GM11168 (cell line): ENCODE measurements around the gene ADAM8.

ENCODE experiments used
- in situ Hi-C: fragments of 300-500 bp; cut with MboI; formaldehyde crosslinking; loops from one replicate; pipeline ENCODE4 v1.12.0; 2022; ENCODE audit warnings: low sequenced_read_pairs; ENCODE audit not compliant: unreplicated experiment

Gene ADAM8

GRCh38 chr10:133309100-133309719 is 32.5 kb upstream of the ADAM8 start:
- in situ Hi-C loops = loop anchor here (5.0 kb wide), 1 partner anchor 167 kb away; no protein-coding TSS in a partner anchor

GRCh38 chr10:133308421-133309099 is 31.9 kb upstream of the ADAM8 start, which contains the start of the genes TUBGCP2 and ZNF511:
TUBGCP2 (minus strand) TSS chr10:133308872; CDS start chr10:133302941, 5,931 bp downstream.
ZNF511 (plus strand) TSS chr10:133308914; CDS start chr10:133308944, 30 bp downstream.
- in situ Hi-C loops = loop anchor here (5.0 kb wide), 1 partner anchor 166 kb away; no protein-coding TSS in a partner anchor

GRCh38 chr10:133307776-133308420 is 31.2 kb upstream of the ADAM8 start:
- in situ Hi-C loops = loop anchor here (5.0 kb wide), 1 partner anchor 166 kb away; no protein-coding TSS in a partner anchor

GRCh38 chr10:133306941-133307379 is 30.3 kb upstream of the ADAM8 start:
- in situ Hi-C loops = loop anchor here (5.0 kb wide), 1 partner anchor 165 kb away; no protein-coding TSS in a partner anchor

- in situ Hi-C loops = loop anchor here (5.0 kb wide), 1 partner anchor 164 kb away; no protein-coding TSS in a partner anchor
Measured at GRCh38 chr10:133306097-133306476, 29.4 kb upstream of the ADAM8 start.

- in situ Hi-C loops = no loop called here
Measured at GRCh38 chr10:133303206-133303605, 26.5 kb upstream of the ADAM8 start.

GRCh38 chr10:133302230-133302629 is 25.6 kb upstream of the ADAM8 start:
- in situ Hi-C loops = no loop called here

GRCh38 chr10:133299738-133300137 is 23.1 kb upstream of the ADAM8 start:
- in situ Hi-C loops = no loop called here

GRCh38 chr10:133299224-133299623 is 22.6 kb upstream of the ADAM8 start:
- in situ Hi-C loops = no loop called here

- in situ Hi-C loops = no loop called here
Measured at GRCh38 chr10:133298466-133298865, 21.8 kb upstream of the ADAM8 start.

- in situ Hi-C loops = no loop called here
Measured at GRCh38 chr10:133297504-133297903, 20.8 kb upstream of the ADAM8 start.

- in situ Hi-C loops = no loop called here
Measured at GRCh38 chr10:133295426-133296320, 19.0 kb upstream of the ADAM8 start.

- in situ Hi-C loops = no loop called here
Measured at GRCh38 chr10:133294189-133294588, 17.5 kb upstream of the ADAM8 start.

- in situ Hi-C loops = no loop called here
Measured at GRCh38 chr10:133293810-133294119, 17.1 kb upstream of the ADAM8 start.

GRCh38 chr10:133292919-133293809 is 16.5 kb upstream of the ADAM8 start:
- in situ Hi-C loops = no loop called here

GRCh38 chr10:133289761-133290160 is 13.1 kb upstream of the ADAM8 start:
- in situ Hi-C loops = no loop called here

- in situ Hi-C loops = no loop called here
Measured at GRCh38 chr10:133287832-133288500, 11.3 kb upstream of the ADAM8 start.

- in situ Hi-C loops = no loop called here
Measured at GRCh38 chr10:133286366-133286765, 9.7 kb upstream of the ADAM8 start.

- in situ Hi-C loops = no loop called here
Measured at GRCh38 chr10:133285217-133285616, 8.5 kb upstream of the ADAM8 start.
